ENCODE results near the gene PTPN23. TPM values are rescaled to one million over a fixed set of nuclear protein-coding genes. Genes with fewer than 3 reads are reported as not detected.

PTPN23 gene
- total and polyA plus RNA-seq, 2 of the 13 experiments (the other 11 are each of a cell fraction or from before 2014, with no cell fraction given): 2.3 to 3.7 TPM

DNA sequence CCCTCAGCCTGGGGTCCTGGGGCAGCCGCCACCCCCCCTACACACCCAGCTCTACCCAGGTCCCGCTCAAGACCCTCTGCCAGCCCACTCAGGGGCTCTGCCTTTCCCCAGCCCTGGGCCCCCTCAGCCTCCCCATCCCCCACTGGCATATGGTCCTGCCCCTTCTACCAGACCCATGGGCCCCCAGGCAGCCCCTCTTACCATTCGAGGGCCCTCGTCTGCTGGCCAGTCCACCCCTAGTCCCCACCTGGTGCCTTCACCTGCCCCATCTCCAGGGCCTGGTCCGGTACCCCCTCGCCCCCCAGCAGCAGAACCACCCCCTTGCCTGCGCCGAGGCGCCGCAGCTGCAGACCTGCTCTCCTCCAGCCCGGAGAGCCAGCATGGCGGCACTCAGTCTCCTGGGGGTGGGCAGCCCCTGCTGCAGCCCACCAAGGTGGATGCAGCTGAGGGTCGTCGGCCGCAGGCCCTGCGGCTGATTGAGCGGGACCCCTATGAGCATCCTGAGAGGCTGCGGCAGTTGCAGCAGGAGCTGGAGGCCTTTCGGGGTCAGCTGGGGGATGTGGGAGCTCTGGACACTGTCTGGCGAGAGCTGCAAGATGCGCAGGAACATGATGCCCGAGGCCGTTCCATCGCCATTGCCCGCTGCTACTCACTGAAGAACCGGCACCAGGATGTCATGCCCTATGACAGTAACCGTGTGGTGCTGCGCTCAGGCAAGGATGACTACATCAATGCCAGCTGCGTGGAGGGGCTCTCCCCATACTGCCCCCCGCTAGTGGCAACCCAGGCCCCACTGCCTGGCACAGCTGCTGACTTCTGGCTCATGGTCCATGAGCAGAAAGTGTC lies 30.2 kb downstream of the PTPN23 start (continued):
- TF ChIP-seq, protein P1, sequence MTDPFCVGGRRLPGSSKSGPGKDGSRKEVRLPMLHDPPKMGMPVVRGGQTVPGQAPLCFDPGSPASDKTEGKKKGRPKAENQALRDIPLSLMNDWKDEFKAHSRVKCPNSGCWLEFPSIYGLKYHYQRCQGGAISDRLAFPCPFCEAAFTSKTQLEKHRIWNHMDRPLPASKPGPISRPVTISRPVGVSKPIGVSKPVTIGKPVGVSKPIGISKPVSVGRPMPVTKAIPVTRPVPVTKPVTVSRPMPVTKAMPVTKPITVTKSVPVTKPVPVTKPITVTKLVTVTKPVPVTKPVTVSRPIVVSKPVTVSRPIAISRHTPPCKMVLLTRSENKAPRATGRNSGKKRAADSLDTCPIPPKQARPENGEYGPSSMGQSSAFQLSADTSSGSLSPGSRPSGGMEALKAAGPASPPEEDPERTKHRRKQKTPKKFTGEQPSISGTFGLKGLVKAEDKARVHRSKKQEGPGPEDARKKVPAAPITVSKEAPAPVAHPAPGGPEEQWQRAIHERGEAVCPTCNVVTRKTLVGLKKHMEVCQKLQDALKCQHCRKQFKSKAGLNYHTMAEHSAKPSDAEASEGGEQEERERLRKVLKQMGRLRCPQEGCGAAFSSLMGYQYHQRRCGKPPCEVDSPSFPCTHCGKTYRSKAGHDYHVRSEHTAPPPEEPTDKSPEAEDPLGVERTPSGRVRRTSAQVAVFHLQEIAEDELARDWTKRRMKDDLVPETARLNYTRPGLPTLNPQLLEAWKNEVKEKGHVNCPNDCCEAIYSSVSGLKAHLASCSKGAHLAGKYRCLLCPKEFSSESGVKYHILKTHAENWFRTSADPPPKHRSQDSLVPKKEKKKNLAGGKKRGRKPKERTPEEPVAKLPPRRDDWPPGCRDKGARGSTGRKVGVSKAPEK (CRISPR knock-in tag; IDR thresholded peaks at IDR 0.05; ENCODE audit: borderline replicate concordance): no peak

DNA sequence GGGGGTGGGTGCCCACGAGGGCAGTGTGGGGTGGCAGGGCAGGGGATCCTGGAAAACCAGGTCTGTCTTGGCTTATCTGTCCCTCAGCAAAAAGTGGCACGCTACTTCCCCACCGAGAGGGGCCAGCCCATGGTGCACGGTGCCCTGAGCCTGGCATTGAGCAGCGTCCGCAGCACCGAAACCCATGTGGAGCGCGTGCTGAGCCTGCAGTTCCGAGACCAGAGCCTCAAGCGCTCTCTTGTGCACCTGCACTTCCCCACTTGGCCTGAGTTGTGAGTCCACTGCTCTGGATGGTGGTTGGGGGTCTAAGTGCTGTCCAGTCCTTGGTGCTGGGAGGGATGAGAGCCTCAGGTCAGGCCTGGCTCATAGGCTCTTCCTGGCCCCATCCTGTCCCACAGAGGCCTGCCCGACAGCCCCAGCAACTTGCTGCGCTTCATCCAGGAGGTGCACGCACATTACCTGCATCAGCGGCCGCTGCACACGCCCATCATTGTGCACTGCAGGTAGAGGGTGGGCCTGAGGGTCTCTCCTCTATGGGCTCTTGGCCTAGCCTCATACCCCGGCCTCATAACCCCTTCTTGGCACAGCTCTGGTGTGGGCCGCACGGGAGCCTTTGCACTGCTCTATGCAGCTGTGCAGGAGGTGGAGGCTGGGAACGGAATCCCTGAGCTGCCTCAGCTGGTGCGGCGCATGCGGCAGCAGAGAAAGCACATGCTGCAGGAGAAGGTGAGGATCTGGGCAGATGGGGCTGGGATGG lies 31.1 kb downstream of the PTPN23 start:
- WGBS (ENCODE audit: low lambda C conversion rate): 98% methylated on average over 12 of the region's 24 CpGs
- H3K4me2 ChIP-seq (ENCODE audit: low read depth, low read length): no peak overlapping the region
- in situ Hi-C loops (cut with HindIII; ENCODE audit: extremely low pct_ligation_motif_present, low pct_unique_long_range_greater_than_20kb): no loop called here
- ATAC-seq (no peak), FAIRE-seq (no peak), DNase-seq (ENCODE audit: low spot score) (no peak)
- H3K79me2 ChIP-seq (ENCODE audit: insufficient read depth, low read length): no peaks in the 10 kb centered on the region
- H3K27me3 ChIP-seq (ENCODE audit: control insufficient read depth in 1 of 2, insufficient read depth in 2 of 2, low read length in 2 of 2): no peaks in the 10 kb centered on the region
- ChIA-PET CTCF (ENCODE audit: low intra/inter-chr PET ratio, low total read pairs) (no interaction called here), POLR2A (no interaction called here)
- H4K20me1 ChIP-seq (ENCODE audit: insufficient read depth, low read length): peaks cover 12% of the 10 kb centered on the region
- BruUV-seq (replicated peaks): TSS peak; percentile 19
- no peak overlapping the region for H3K4me3 ChIP-seq (replicated peaks in 1 of 3; ENCODE audit: insufficient read depth in 1 of 3, low read depth in 2 of 3, low read length in 3 of 3)
- intact Hi-C loops (cut with micrococcal nuclease; ENCODE audit: unreplicated experiment): no loop called here
- H2AFZ ChIP-seq (ENCODE audit: low read length): no peak overlapping the region
- no peak overlapping the region for H3K27ac ChIP-seq (ENCODE audit: extremely low read length, insufficient read depth, low read length)
- no peak overlapping the region for H3K9ac ChIP-seq (ENCODE audit: insufficient read depth, low read depth, low read length)
- peaks cover 18% of the 10 kb centered on the region for H3K4me1 ChIP-seq (ENCODE audit: insufficient read depth, low read length)
- H3K36me3 ChIP-seq (replicated peaks in 1 of 2; ENCODE audit: control insufficient read depth in 1 of 2, insufficient read depth in 2 of 2, low read length in 2 of 2): peaks cover 51 to 74% of the 10 kb centered on the region in 2 experiments
- no peaks in the 10 kb centered on the region for H3K9me3 ChIP-seq (ENCODE audit: low read length)
- TF ChIP-seq, protein P2, sequence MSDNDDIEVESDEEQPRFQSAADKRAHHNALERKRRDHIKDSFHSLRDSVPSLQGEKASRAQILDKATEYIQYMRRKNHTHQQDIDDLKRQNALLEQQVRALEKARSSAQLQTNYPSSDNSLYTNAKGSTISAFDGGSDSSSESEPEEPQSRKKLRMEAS (IDR thresholded peaks at IDR 0.05): no peak
- no peak for TF ChIP-seq NAIF1 (CRISPR knock-in tag; IDR thresholded peaks at IDR 0.05; ENCODE audit: borderline replicate concordance)
- no peak for TF ChIP-seq ZFP41 (CRISPR knock-in tag; IDR thresholded peaks at IDR 0.05; ENCODE audit: borderline replicate concordance)
- TF ChIP-seq ZNF687 (CRISPR knock-in tag; IDR thresholded peaks at IDR 0.05): 0 out of 2 replicates have a peak, but pooled peaks have one; percentile 2
- TF ChIP-seq ZNF567 (CRISPR knock-in tag; IDR thresholded peaks at IDR 0.05; ENCODE audit: borderline replicate concordance): no peak
- no peak for TF ChIP-seq ZBTB46 (CRISPR knock-in tag; IDR thresholded peaks at IDR 0.05; ENCODE audit: borderline replicate concordance)
- no peak for TF ChIP-seq PHF21A (CRISPR knock-in tag; IDR thresholded peaks at IDR 0.05)
- TF ChIP-seq TFDP1 (CRISPR knock-in tag; IDR thresholded peaks at IDR 0.05; ENCODE audit: borderline replicate concordance): no peak

Data from HepG2 (cell line).